Skeletal muscle tissue (tissue), 4 donors: ENCODE data around the gene RHOA. TPM values are rescaled to one million over a fixed set of nuclear protein-coding genes. Genes with fewer than 3 reads are reported as not detected.

Experiments used
- H3K27ac ChIP-seq: one replicate; pipeline ENCODE4 v1.7.0; 2013; ENCODE audit warnings: mild to moderate bottlenecking, low read depth, low read length, inconsistent platforms
- H3K27me3 ChIP-seq, 3 donors: one replicate each; pipeline ENCODE4 v1.7.0; 2013; ENCODE audit warnings: low read length in 3 of 3; ENCODE audit not compliant: control insufficient read depth in 3 of 3, insufficient read depth in 3 of 3
- H3K36me3 ChIP-seq, 3 donors: one replicate each; pipeline ENCODE4 v1.7.0; 2013; ENCODE audit warnings: low read length in 3 of 3; ENCODE audit not compliant: control insufficient read depth in 3 of 3, insufficient read depth in 3 of 3
- H3K4me1 ChIP-seq, 3 donors: one replicate each; pipeline ENCODE4 v1.7.0; 2013; ENCODE audit warnings: low read length in 3 of 3, mild to moderate bottlenecking in 3 of 3; ENCODE audit not compliant: control insufficient read depth in 3 of 3, insufficient read depth in 3 of 3
- H3K4me3 ChIP-seq, 3 donors: one replicate each; pipeline ENCODE4 v1.7.0; 2013; ENCODE audit warnings: low read length in 3 of 3
- H3K9ac ChIP-seq, 3 donors: one replicate each; pipeline ENCODE4 v1.7.0; 2013; ENCODE audit warnings: low read length in 3 of 3, mild to moderate bottlenecking in 3 of 3, moderate library complexity in 2 of 3, low read depth in 1 of 3
- H3K9me3 ChIP-seq, 3 donors: one replicate each; pipeline ENCODE4 v1.7.0; 2013; ENCODE audit warnings: low read length in 3 of 3; ENCODE audit not compliant: control insufficient read depth in 3 of 3
- total RNA-seq: library from RNA; depleted of rRNA; stranded (reverse); fragments of >200 nt; gene quantifications from one replicate; pipeline ENCODE4 v1.2.3, GENCODE V29; 2014
- donor health status: Osteomylitis.

The RHOA gene
- total RNA-seq, 1 donor from 2014 or later = 291 TPM

- no peaks in the 10 kb centered on the region for H3K9me3 ChIP-seq
- H3K4me1 ChIP-seq = peaks cover 0 to 5% (median 0%) of the 10 kb centered on the region in 3 donors
- H3K27me3 ChIP-seq = no peaks in the 10 kb centered on the region
- H3K4me3 ChIP-seq = no peak overlapping the region
- H3K9ac ChIP-seq = no peak overlapping the region
- H3K27ac ChIP-seq = no peak overlapping the region
- H3K36me3 ChIP-seq = peaks cover 11 to 39% (median 34%) of the 10 kb centered on the region in 3 donors
Measured at GRCh38 chr3:49311283-49311682, 100.5 kb downstream of the RHOA start.

GRCh38 chr3:49310677-49311076 is 101.1 kb downstream of the RHOA start:
- H3K9me3 ChIP-seq = no peaks in the 10 kb centered on the region
- H3K36me3 ChIP-seq = peaks cover 13 to 42% (median 36%) of the 10 kb centered on the region in 3 donors
- no peaks in the 10 kb centered on the region for H3K27me3 ChIP-seq
- H3K27ac ChIP-seq = no peak overlapping the region
- no peak overlapping the region for H3K9ac ChIP-seq
- H3K4me1 ChIP-seq = peaks cover 0 to 5% (median 2%) of the 10 kb centered on the region in 3 donors
- no peak overlapping the region for H3K4me3 ChIP-seq

Other genes starting within 250 kb of the RHOA start
- gene CCDC71, start 245.6 kb downstream of the RHOA start, total RNA-seq = 11.5 TPM
- gene KLHDC8B, start 240.4 kb downstream of the RHOA start, total RNA-seq = 83.5 TPM
- gene C3orf62, start 134.7 kb downstream of the RHOA start, total RNA-seq = 1.6 TPM
- gene USP4, start 71.9 kb downstream of the RHOA start, total RNA-seq = 18.3 TPM
- gene GPX1, start 53.6 kb downstream of the RHOA start, total RNA-seq = 89.2 TPM
- 8.9 TPM for gene TCTA, start 447 bp upstream of the RHOA start, total RNA-seq
- 2.6 TPM for gene AMT, start 10.5 kb upstream of the RHOA start, total RNA-seq
- 2.6 TPM for gene NICN1, start 17.3 kb upstream of the RHOA start, total RNA-seq
- gene DAG1, start 58.3 kb upstream of the RHOA start, total RNA-seq = 77.2 TPM
- under 0.01 TPM for gene BSN, start 142.5 kb upstream of the RHOA start, total RNA-seq